Activated CD8-positive, alpha-beta T cell treated with anti-CD3 and anti-CD28 coated beads for 36 hours (primary cell): ENCODE results near the gene FSTL3. TPM values are rescaled to one million over a fixed set of nuclear protein-coding genes. Genes with fewer than 3 reads are reported as not detected.
"Not testable (repeated sequence)": the region's sequence is repeated elsewhere in the genome, so short reads cannot be mapped to it uniquely, and the experiment has no call there.

Experiments used
- ATAC-seq: fragments of 200-7000 bp; cut with Tn5 transposase; one replicate; pipeline ENCODE4 v1.10.0; 2021; ENCODE audit warnings: mild to moderate bottlenecking, moderate library complexity
- CTCF ChIA-PET: fragments of 350-600 bp; sonication (Branson Sonifier 250); formaldehyde crosslinking; loops from one replicate; lab custom pipeline; 2021; ENCODE audit warnings: antibody characterized with exemption; lab: Charles Lee
- POLR2A ChIA-PET: fragments of 350-600 bp; sonication (Branson Sonifier 250); formaldehyde crosslinking; loops from one replicate; lab custom pipeline; 2021; ENCODE audit warnings: antibody characterized with exemption; lab: Charles Lee
- DNase-seq: peaks from one replicate; pipeline ENCODE4 v3.0.0-alpha.2; 2020
- H3K27ac Mint-ChIP-seq: one replicate; pipeline ENCODE4 v1.8.0; 2021; ENCODE audit warnings: mild to moderate bottlenecking, mixed read lengths
- H3K27me3 Mint-ChIP-seq: one replicate; pipeline ENCODE4 v1.8.0; 2021; ENCODE audit warnings: mixed read lengths
- H3K36me3 Mint-ChIP-seq: one replicate; pipeline ENCODE4 v1.8.0; 2021; ENCODE audit warnings: low read depth, mixed read lengths
- H3K4me1 Mint-ChIP-seq: one replicate; pipeline ENCODE4 v1.8.0; 2021; ENCODE audit warnings: low read depth, mixed read lengths
- H3K4me3 Mint-ChIP-seq: one replicate; pipeline ENCODE4 v1.8.0; 2021; ENCODE audit warnings: mild to moderate bottlenecking, moderate library complexity, mixed read lengths
- H3K9me3 Mint-ChIP-seq: one replicate; pipeline ENCODE4 v1.8.0; 2021; ENCODE audit warnings: mixed read lengths
- CTCF ChIP-seq: fragments of 200-600 bp; IDR thresholded peaks from one replicate; pipeline ENCODE4 v1.8.0; 2022; ENCODE audit warnings: antibody characterized with exemption, mild to moderate bottlenecking
- intact Hi-C: fragments of 100-400 bp; cut with micrococcal nuclease; formaldehyde crosslinking; loops from one replicate; pipeline ENCODE4 v1.10.0; 2022
- total RNA-seq, 2 experiments: library from RNA; stranded (reverse); gene quantifications; one replicate each; pipeline ENCODE4 v1.2.3, GENCODE V29; 2021

The FSTL3 gene
- total RNA-seq: 10 to 100 TPM; 12.3 TPM

- Mint-ChIP-seq H3K36me3 (no peaks in the 10 kb centered on the region), H3K4me3 (no peak within 1 kb of the TSS), H3K27ac (no peak within 1 kb of the TSS), H3K9me3 (no peaks in the 10 kb centered on the region), H3K4me1 (peaks cover 5% of the 10 kb centered on the region), H3K27me3 (peaks cover 17% of the 10 kb centered on the region)
- intact Hi-C loops: no loop called here
- no peak for TF ChIP-seq CTCF
- no peak for DNase-seq
- POLR2A ChIA-PET: interaction anchor here (1.0 to 1.7 kb wide), 2 partner anchors 13 to 34 kb away, joined by 3 to 7 read pairs; no protein-coding TSS in a partner anchor
- ATAC-seq: no peak
- CTCF ChIA-PET: no interaction called here
Observed at GRCh38 chr19:676339-677105, at the start of gene FSTL3. Gene FSTL3 (plus strand): TSS chr19:676392. CDS start chr19:676424, 32 bp downstream.

- H3K4me3 Mint-ChIP-seq, H3K27me3 Mint-ChIP-seq, DNase-seq, intact Hi-C loops, ATAC-seq, H3K9me3 Mint-ChIP-seq, H3K27ac Mint-ChIP-seq: not testable (repeated sequence)
- peaks cover 28% of the 10 kb centered on the region for H3K36me3 Mint-ChIP-seq
- ChIA-PET CTCF (interaction anchor here (1.0 to 2.0 kb wide), 3 partner anchors 42 to 116 kb away, joined by 3 to 6 read pairs (median 4); no protein-coding TSS in a partner anchor), POLR2A (interaction anchor here (0.6 kb wide), 1 partner anchor 83 kb away, joined by 3 read pairs; no protein-coding TSS in a partner anchor)
- H3K4me1 Mint-ChIP-seq: peaks cover 14% of the 10 kb centered on the region
Observed at GRCh38 chr19:626566-626965, 49.6 kb upstream of the FSTL3 start.

- Mint-ChIP-seq H3K27ac (no peak overlapping the region), H3K36me3 (peaks cover 39% of the 10 kb centered on the region), H3K9me3 (no peaks in the 10 kb centered on the region), H3K4me1 (peaks cover 19% of the 10 kb centered on the region), H3K4me3 (no peak overlapping the region), H3K27me3 (no peaks in the 10 kb centered on the region)
- peak; percentile 51 for TF ChIP-seq CTCF
- ATAC-seq (no peak), DNase-seq (peak; percentile 35)
- ChIA-PET POLR2A (interaction anchor here (0.7 kb wide), 1 partner anchor 45 kb away, joined by 3 read pairs; no protein-coding TSS in a partner anchor), CTCF (interaction anchor here (1.5 kb wide), 1 partner anchor 44 kb away, joined by 4 read pairs; no protein-coding TSS in a partner anchor)
- intact Hi-C loops: no loop called here
Observed at GRCh38 chr19:628168-628567, 48.0 kb upstream of the FSTL3 start.

- Mint-ChIP-seq H3K36me3 (peaks cover 39% of the 10 kb centered on the region), H3K4me1 (peaks cover 19% of the 10 kb centered on the region)
- POLR2A ChIA-PET, H3K27ac Mint-ChIP-seq, ATAC-seq, H3K4me3 Mint-ChIP-seq, intact Hi-C loops, H3K9me3 Mint-ChIP-seq, DNase-seq, H3K27me3 Mint-ChIP-seq: not testable (repeated sequence)
- CTCF ChIA-PET: interaction anchor here (1.5 kb wide), 1 partner anchor 45 kb away, joined by 4 read pairs; no protein-coding TSS in a partner anchor
Observed at GRCh38 chr19:629515-629914, 46.7 kb upstream of the FSTL3 start.

- Mint-ChIP-seq H3K9me3 (no peaks in the 10 kb centered on the region), H3K4me3 (no peak overlapping the region), H3K27ac (no peak overlapping the region), H3K36me3 (peaks cover 39% of the 10 kb centered on the region), H3K27me3 (no peaks in the 10 kb centered on the region), H3K4me1 (peaks cover 19% of the 10 kb centered on the region)
- intact Hi-C loops: no loop called here
- ATAC-seq (no peak), DNase-seq (no peak)
- CTCF ChIA-PET: interaction anchor here (1.5 kb wide), 1 partner anchor 46 kb away, joined by 4 read pairs; no protein-coding TSS in a partner anchor
- POLR2A ChIA-PET: interaction anchor here (2.3 kb wide), 1 partner anchor 18 kb away, joined by 6 read pairs; no protein-coding TSS in a partner anchor
- TF ChIP-seq CTCF: no peak
Observed at GRCh38 chr19:629961-630714, 46.1 kb upstream of the FSTL3 start.
